Measurements from ENCODE around the gene PCMT1. TPM values are rescaled to one million over a fixed set of nuclear protein-coding genes. Genes with fewer than 3 reads are reported as not detected.
A peak's percentile ranks its signal among the peaks of the same experiment; 100 is the strongest.

Gene PCMT1
- total and polyA plus RNA-seq, 9 of the 15 experiments (the other 6 are each of a cell fraction or from before 2014, with no cell fraction given): 217 to 541 (median 327) TPM

DNA sequence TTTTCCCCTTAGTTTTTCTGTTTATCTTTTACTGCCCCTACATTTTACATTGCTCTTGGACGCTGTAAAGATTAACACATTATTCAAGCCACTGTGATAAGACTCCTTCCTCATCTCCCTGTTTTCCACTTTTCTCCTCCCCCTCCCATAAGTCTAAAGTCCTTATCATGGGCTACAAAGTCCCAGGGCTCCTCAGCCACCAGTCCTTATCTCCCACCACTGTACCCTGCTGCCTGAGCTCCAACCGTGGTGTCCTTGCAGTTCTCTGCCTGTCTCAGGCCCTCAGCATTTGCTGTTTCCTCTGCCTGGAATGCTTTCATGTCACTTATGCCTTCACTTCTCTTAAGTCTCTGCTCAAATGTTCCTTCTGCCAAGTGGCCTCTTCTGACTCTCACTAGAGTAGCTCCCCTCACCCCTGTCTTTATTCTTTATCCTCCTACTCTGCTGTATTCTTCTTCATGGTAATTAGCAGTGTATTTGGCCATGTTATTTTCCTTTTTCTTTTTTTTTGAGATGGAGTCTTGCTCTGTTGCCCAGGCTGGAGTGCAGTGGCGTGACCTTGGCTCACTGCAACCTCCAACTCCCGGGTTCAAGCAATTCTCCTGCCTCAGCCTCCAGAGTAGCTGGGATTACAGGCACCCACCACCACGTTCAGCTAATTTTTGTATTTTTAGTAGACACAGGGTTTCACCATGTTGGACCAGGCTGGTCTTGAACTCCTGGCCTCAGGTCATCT is 20.9 kb upstream of the PCMT1 start (continued):
- TF ChIP-seq MTA3 (IDR thresholded peaks at IDR 0.05; ENCODE audit: borderline replicate concordance): peak; percentile 96
- TF ChIP-seq STAT5A (IDR thresholded peaks at IDR 0.05; ENCODE audit: borderline replicate concordance, low read length): peak; percentile 81
- TF ChIP-seq, protein P1, sequence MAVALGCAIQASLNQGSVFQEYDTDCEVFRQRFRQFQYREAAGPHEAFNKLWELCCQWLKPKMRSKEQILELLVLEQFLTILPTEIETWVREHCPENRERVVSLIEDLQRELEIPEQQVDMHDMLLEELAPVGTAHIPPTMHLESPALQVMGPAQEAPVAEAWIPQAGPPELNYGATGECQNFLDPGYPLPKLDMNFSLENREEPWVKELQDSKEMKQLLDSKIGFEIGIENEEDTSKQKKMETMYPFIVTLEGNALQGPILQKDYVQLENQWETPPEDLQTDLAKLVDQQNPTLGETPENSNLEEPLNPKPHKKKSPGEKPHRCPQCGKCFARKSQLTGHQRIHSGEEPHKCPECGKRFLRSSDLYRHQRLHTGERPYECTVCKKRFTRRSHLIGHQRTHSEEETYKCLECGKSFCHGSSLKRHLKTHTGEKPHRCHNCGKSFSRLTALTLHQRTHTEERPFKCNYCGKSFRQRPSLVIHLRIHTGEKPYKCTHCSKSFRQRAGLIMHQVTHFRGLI (CRISPR knock-in tag; IDR thresholded peaks at IDR 0.05): 0 out of 2 replicates have a peak, but pooled peaks have one; percentile 13
- peak; percentile 66 to 81; a peak in 3 of 4 replicates for TF ChIP-seq KDM1A (IDR thresholded peaks at IDR 0.05)
- no peak for TF ChIP-seq TCF7L2 (IDR thresholded peaks at IDR 0.05; ENCODE audit: low read depth, low read length)
- TF ChIP-seq, protein P2, sequence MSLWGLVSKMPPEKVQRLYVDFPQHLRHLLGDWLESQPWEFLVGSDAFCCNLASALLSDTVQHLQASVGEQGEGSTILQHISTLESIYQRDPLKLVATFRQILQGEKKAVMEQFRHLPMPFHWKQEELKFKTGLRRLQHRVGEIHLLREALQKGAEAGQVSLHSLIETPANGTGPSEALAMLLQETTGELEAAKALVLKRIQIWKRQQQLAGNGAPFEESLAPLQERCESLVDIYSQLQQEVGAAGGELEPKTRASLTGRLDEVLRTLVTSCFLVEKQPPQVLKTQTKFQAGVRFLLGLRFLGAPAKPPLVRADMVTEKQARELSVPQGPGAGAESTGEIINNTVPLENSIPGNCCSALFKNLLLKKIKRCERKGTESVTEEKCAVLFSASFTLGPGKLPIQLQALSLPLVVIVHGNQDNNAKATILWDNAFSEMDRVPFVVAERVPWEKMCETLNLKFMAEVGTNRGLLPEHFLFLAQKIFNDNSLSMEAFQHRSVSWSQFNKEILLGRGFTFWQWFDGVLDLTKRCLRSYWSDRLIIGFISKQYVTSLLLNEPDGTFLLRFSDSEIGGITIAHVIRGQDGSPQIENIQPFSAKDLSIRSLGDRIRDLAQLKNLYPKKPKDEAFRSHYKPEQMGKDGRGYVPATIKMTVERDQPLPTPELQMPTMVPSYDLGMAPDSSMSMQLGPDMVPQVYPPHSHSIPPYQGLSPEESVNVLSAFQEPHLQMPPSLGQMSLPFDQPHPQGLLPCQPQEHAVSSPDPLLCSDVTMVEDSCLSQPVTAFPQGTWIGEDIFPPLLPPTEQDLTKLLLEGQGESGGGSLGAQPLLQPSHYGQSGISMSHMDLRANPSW (CRISPR knock-in tag; IDR thresholded peaks at IDR 0.05): no peak
- peak; percentile 33; the same call in 1 of the 2 replicates for TF ChIP-seq L3MBTL2 (IDR thresholded peaks at IDR 0.05)
- no peak for TF ChIP-seq SNIP1 (IDR thresholded peaks at IDR 0.05; ENCODE audit: low read depth)
- TF ChIP-seq TAF1 (IDR thresholded peaks at IDR 0.05; ENCODE audit: control insufficient read depth, extremely low read depth, insufficient read depth, low read length, severe bottlenecking): no peak
- no peak for TF ChIP-seq FOXJ3 (CRISPR knock-in tag; IDR thresholded peaks at IDR 0.05)
- TF ChIP-seq MAFG (tag; conservative IDR thresholded peaks at IDR 0.05): no peak
- no peak for TF ChIP-seq FUS (optimal IDR thresholded peaks at IDR 0.05; ENCODE audit: low read depth, low read length)
- TF ChIP-seq PHB2 (IDR thresholded peaks at IDR 0.05; ENCODE audit: low read depth): peak; percentile 81
- TF ChIP-seq STAT5B (CRISPR knock-in tag; IDR thresholded peaks at IDR 0.05): no peak
- TF ChIP-seq ZNF146 (CRISPR knock-in tag; IDR thresholded peaks at IDR 0.05; ENCODE audit: unreplicated experiment): no peak
- TF ChIP-seq ZNF695 (CRISPR knock-in tag; IDR thresholded peaks at IDR 0.05): no peak
- TF ChIP-seq SMARCB1 (IDR thresholded peaks at IDR 0.05; ENCODE audit: insufficient read length, low read depth): peak; percentile 96
- TF ChIP-seq ZNF263 (CRISPR knock-in tag; IDR thresholded peaks at IDR 0.05; ENCODE audit: borderline replicate concordance): no peak
- TF ChIP-seq JUNB (CRISPR knock-in tag; conservative IDR thresholded peaks at IDR 0.05): no peak
- no peak for TF ChIP-seq PHF20 (IDR thresholded peaks at IDR 0.05; ENCODE audit: partially characterized antibody)
- TF ChIP-seq NUFIP1 (IDR thresholded peaks at IDR 0.05; ENCODE audit: partially characterized antibody): peak; percentile 14
- TF ChIP-seq ZNF239 (CRISPR knock-in tag; IDR thresholded peaks at IDR 0.05): peak; percentile 81
- TF ChIP-seq HDAC2 (IDR thresholded peaks at IDR 0.05): peak; percentile 96
- no peak; a peak in 1 of 4 replicates for TF ChIP-seq FOXA3 (CRISPR knock-in tag; conservative IDR thresholded peaks at IDR 0.05 in 1 of 2, IDR thresholded peaks at IDR 0.05 in 1 of 2)
- TF ChIP-seq, protein P3, sequence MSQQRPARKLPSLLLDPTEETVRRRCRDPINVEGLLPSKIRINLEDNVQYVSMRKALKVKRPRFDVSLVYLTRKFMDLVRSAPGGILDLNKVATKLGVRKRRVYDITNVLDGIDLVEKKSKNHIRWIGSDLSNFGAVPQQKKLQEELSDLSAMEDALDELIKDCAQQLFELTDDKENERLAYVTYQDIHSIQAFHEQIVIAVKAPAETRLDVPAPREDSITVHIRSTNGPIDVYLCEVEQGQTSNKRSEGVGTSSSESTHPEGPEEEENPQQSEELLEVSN (IDR thresholded peaks at IDR 0.05; ENCODE audit: borderline replicate concordance in 1 of 2, extremely low read depth in 1 of 2, insufficient read depth in 1 of 2, insufficient read length in 1 of 2, low read depth in 1 of 2, low read length in 1 of 2, poor library complexity in 1 of 2, severe bottlenecking in 1 of 2): no peak
